Fibroblast of pulmonary artery (primary cell): ENCODE measurements around the gene AGAP5.

ENCODE experiments used
- DNase-seq: peaks from one replicate; pipeline ENCODE4 v3.0.0-alpha.2; 2010; ENCODE audit warnings: low read depth
- H3K4me3 ChIP-seq: replicated peaks from 2 replicates; pipeline ENCODE4 v1.5.1; 2011; ENCODE audit warnings: low read depth, mild to moderate bottlenecking, control low read depth, low read length, moderate library complexity
- TF ChIP-seq, protein P1 (sequence below): IDR thresholded peaks from 2 replicates; pipeline ENCODE4 v1.5.1; 2011; ENCODE audit warnings: mild to moderate bottlenecking, control low read depth, low read length, inconsistent platforms; ENCODE audit errors: missing control alignments

Gene AGAP5

DNA sequence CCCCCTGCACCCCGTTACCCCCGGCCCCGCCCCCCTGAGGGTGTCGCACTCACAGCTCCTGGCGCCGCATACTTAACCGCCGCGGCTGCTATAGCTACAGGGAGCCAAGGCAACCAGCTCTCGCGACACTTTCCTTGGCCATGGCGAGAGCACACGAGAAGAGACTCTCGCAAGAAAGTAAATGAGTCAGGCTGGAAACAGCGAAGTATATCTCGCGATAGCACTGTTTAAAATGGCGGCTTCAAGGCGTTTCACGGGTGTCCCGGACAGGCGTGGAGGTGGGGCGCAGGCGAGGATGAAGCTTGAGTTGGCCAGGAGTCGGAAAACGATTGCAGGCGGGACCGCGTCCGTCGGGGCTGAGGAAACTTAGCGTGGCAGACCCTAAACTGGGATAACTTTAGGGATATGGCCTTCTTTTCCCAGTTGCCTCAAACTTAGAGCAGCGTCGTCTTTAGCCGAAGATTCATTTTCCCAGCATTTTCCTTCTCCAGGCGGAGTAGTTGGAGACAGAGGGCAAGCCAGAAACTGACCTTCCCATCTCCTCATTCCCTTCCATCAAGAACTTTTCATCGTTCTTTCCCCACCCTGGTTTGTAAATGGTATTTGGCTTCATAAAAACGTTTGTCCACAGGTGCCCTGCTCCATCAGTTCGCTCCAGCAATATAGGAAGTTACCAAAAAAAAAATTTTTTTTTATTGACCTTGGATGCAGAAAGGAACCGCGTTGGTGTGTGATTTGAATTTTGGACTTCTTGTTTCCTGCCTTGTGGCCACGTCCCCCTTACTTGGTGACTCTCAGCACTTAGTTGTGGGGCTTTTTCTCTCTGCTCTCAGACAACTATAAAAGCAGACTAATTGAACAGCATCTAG, 71.8 kb downstream of the AGAP5 start:
- peak; percentile 99 for DNase-seq
- peak overlapping the region; percentile 96 for H3K4me3 ChIP-seq
- TF ChIP-seq, protein P1, sequence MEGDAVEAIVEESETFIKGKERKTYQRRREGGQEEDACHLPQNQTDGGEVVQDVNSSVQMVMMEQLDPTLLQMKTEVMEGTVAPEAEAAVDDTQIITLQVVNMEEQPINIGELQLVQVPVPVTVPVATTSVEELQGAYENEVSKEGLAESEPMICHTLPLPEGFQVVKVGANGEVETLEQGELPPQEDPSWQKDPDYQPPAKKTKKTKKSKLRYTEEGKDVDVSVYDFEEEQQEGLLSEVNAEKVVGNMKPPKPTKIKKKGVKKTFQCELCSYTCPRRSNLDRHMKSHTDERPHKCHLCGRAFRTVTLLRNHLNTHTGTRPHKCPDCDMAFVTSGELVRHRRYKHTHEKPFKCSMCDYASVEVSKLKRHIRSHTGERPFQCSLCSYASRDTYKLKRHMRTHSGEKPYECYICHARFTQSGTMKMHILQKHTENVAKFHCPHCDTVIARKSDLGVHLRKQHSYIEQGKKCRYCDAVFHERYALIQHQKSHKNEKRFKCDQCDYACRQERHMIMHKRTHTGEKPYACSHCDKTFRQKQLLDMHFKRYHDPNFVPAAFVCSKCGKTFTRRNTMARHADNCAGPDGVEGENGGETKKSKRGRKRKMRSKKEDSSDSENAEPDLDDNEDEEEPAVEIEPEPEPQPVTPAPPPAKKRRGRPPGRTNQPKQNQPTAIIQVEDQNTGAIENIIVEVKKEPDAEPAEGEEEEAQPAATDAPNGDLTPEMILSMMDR = no peak

DNA sequence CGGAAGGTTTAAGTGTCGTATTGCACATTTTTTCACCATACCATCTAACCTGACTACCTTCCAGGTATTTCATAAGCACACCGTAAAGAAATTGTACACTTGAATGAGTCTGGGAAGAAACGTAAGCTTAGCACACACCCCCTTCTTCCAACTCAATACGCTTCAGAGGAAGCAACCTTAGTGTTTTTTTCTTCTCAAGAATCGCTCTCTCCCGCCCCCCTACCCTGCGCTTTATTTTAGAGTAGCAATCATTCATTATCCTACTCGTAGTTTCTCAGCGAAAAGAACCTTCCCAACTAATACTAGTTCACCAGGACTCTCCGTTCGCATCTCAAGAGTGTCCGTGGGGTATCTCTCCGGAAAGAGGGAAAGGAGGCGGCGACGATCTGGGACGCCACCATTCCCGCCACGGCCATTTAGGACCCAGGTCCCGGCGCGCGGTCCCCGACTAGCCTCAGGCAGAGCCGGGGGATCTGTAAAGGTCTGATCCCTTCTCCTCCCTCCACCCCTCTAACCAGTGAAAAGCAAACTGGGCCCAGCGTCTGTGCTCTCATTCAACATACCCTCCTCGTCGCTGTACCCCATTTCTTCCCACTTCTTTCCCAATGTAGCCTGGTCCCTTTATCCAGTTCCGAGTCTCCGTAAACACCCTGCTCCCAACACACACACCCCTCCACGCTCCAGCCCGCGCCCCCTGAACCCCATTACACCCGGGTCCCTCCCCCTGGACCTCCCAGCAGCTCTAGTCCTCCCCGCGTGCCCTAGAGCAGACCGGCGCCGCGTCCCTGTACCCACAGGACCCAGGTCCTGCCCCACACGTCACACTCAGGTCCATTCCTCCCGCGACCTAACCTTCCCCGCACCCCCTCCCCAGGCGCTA, 72.7 kb downstream of the AGAP5 start:
- peak; percentile 31 for DNase-seq
- TF ChIP-seq, protein P1 = no peak
- peak overlapping the region; percentile 96 for H3K4me3 ChIP-seq
